ENCODE results near the gene FHOD1. TPM values are rescaled to one million over a fixed set of nuclear protein-coding genes. Genes with fewer than 3 reads are reported as not detected.

FHOD1 gene
- total and polyA plus RNA-seq, 2 of the 13 experiments (the other 11 are each of a cell fraction or from before 2014, with no cell fraction given): 20.0 to 20.8 TPM

- no peak for TF ChIP-seq PLSCR1 (CRISPR knock-in tag; IDR thresholded peaks at IDR 0.05; ENCODE audit: borderline replicate concordance)
- TF ChIP-seq NFE2L2 (IDR thresholded peaks at IDR 0.05; ENCODE audit: low read length): no peak
- TF ChIP-seq, protein P1, sequence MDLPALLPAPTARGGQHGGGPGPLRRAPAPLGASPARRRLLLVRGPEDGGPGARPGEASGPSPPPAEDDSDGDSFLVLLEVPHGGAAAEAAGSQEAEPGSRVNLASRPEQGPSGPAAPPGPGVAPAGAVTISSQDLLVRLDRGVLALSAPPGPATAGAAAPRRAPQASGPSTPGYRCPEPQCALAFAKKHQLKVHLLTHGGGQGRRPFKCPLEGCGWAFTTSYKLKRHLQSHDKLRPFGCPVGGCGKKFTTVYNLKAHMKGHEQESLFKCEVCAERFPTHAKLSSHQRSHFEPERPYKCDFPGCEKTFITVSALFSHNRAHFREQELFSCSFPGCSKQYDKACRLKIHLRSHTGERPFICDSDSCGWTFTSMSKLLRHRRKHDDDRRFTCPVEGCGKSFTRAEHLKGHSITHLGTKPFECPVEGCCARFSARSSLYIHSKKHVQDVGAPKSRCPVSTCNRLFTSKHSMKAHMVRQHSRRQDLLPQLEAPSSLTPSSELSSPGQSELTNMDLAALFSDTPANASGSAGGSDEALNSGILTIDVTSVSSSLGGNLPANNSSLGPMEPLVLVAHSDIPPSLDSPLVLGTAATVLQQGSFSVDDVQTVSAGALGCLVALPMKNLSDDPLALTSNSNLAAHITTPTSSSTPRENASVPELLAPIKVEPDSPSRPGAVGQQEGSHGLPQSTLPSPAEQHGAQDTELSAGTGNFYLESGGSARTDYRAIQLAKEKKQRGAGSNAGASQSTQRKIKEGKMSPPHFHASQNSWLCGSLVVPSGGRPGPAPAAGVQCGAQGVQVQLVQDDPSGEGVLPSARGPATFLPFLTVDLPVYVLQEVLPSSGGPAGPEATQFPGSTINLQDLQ (CRISPR knock-in tag; IDR thresholded peaks at IDR 0.05): peak; percentile 84
- no peak for TF ChIP-seq SYNCRIP (IDR thresholded peaks at IDR 0.05; ENCODE audit: insufficient read depth, low read depth, low read length)
- TF ChIP-seq, protein P2, sequence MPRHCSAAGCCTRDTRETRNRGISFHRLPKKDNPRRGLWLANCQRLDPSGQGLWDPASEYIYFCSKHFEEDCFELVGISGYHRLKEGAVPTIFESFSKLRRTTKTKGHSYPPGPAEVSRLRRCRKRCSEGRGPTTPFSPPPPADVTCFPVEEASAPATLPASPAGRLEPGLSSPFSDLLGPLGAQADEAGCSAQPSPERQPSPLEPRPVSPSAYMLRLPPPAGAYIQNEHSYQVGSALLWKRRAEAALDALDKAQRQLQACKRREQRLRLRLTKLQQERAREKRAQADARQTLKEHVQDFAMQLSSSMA (CRISPR knock-in tag; IDR thresholded peaks at IDR 0.05): no peak
- no peak for TF ChIP-seq MBD4 (IDR thresholded peaks at IDR 0.05; ENCODE audit: borderline replicate concordance, low read length)
- peak; percentile 88 for TF ChIP-seq ZNF276 (CRISPR knock-in tag; IDR thresholded peaks at IDR 0.05; ENCODE audit: low read depth)
- TF ChIP-seq HBP1 (CRISPR knock-in tag; IDR thresholded peaks at IDR 0.05; ENCODE audit: low read depth): peak; percentile 74; the same call in 1 of the 2 replicates
- peak; percentile 81 for TF ChIP-seq ZNF841 (CRISPR knock-in tag; IDR thresholded peaks at IDR 0.05; ENCODE audit: borderline replicate concordance)
- peak; percentile 74; the same call in 1 of the 2 replicates for TF ChIP-seq ZNF562 (CRISPR knock-in tag; IDR thresholded peaks at IDR 0.05; ENCODE audit: borderline replicate concordance)
- TF ChIP-seq ZNF280D (CRISPR knock-in tag; IDR thresholded peaks at IDR 0.05): no peak
- TF ChIP-seq BRF2 (CRISPR knock-in tag; IDR thresholded peaks at IDR 0.05): no peak; the same call in 1 of the 2 replicates
- peak; percentile 79 for TF ChIP-seq CCDC6 (CRISPR knock-in tag; IDR thresholded peaks at IDR 0.05)
- peak; percentile 74 for TF ChIP-seq IKZF4 (CRISPR knock-in tag; IDR thresholded peaks at IDR 0.05; ENCODE audit: borderline replicate concordance, low read depth, not compliant biosample characterization)
- TF ChIP-seq ZMYM3 (CRISPR knock-in tag; IDR thresholded peaks at IDR 0.05): no peak
These were observed 32.2 kb upstream of the FHOD1 start, which contains the start of gene PLEKHG4 (continued) for GRCh38 chr16:67279296-67280089.
